Body of pancreas (tissue), 4 donors: ENCODE data around the gene SEC61A1.

Source experiments
- CTCF ChIP-seq, 7 experiments: fragments of 450-650 bp in 4 of 7; fragments of 200-600 bp in 3 of 7; sonication (generic) in 3 of 7; IDR thresholded peaks; one replicate each; pipeline ENCODE4 v1.5.1; 2016 to 2019; ENCODE audit warnings: antibody characterized with exemption in 7 of 7
- POLR2A ChIP-seq, 3 donors: fragments of 450-650 bp; IDR thresholded peaks; one replicate each; pipeline ENCODE4 v1.6.1; 2016; ENCODE audit warnings: antibody characterized with exemption in 3 of 3, mild to moderate bottlenecking in 2 of 3

GRCh38 chr3:128076483-128077201, 24.4 kb downstream of the SEC61A1 start:
- TF ChIP-seq CTCF (IDR thresholded peaks at IDR 0.05): no peak
- no peak for TF ChIP-seq POLR2A (IDR thresholded peaks at IDR 0.05)
